CD8-positive, alpha-beta memory T cell (primary cell): ENCODE data around the gene XRCC6. TPM values are rescaled to one million over a fixed set of nuclear protein-coding genes. Genes with fewer than 3 reads are reported as not detected.
"Not testable (repeated sequence)": the region's sequence is repeated elsewhere in the genome, so short reads cannot be mapped to it uniquely, and the experiment has no call there.

Source experiments
- CTCF ChIA-PET: fragments of 350-600 bp; sonication (Branson Sonifier 250); formaldehyde crosslinking; loops from one replicate; lab custom pipeline; 2021; ENCODE audit warnings: antibody characterized with exemption; lab: Charles Lee
- POLR2A ChIA-PET: fragments of 350-600 bp; sonication (Branson Sonifier 250); formaldehyde crosslinking; loops from one replicate; lab custom pipeline; 2021; ENCODE audit warnings: antibody characterized with exemption; lab: Charles Lee
- DNase-seq, 5 donors: peaks; one replicate each; pipeline versions ENCODE4 v3.0.0 to v3.0.0-alpha.2; 2020 to 2022; ENCODE audit warnings: mixed read lengths in 1 of 5
- H3K27ac ChIP-seq: one replicate; pipeline ENCODE4 v1.7.0; 2013; ENCODE audit warnings: low read depth, mild to moderate bottlenecking, low read length, moderate library complexity
- H3K27me3 ChIP-seq: 2 replicates; pipeline ENCODE4 v1.7.0; 2013; ENCODE audit warnings: low read length, mild to moderate bottlenecking; ENCODE audit not compliant: insufficient read depth, poor library complexity, severe bottlenecking
- H3K36me3 ChIP-seq: 2 replicates; pipeline ENCODE4 v1.7.0; 2013; ENCODE audit warnings: mild to moderate bottlenecking, low read length, moderate library complexity; ENCODE audit not compliant: insufficient read depth
- H3K4me1 ChIP-seq: 2 replicates; pipeline ENCODE4 v1.7.0; 2013; ENCODE audit warnings: mild to moderate bottlenecking, low read length, moderate library complexity; ENCODE audit not compliant: insufficient read depth
- H3K4me3 ChIP-seq: 2 replicates; pipeline ENCODE4 v1.7.0; 2013; ENCODE audit warnings: mild to moderate bottlenecking, low read length
- H3K9me3 ChIP-seq: 2 replicates; pipeline ENCODE4 v1.7.0; 2013; ENCODE audit warnings: mild to moderate bottlenecking, low read length
- H3K27ac Mint-ChIP-seq, 8 donors: one replicate each; pipeline ENCODE4 v1.8.0; 2020 to 2021; ENCODE audit warnings: mixed read lengths in 8 of 8, mild to moderate bottlenecking in 6 of 8, inconsistent platforms in 3 of 8, moderate library complexity in 3 of 8
- H3K27me3 Mint-ChIP-seq, 2 donors: one replicate each; pipeline ENCODE4 v1.8.0; 2020 to 2021; ENCODE audit warnings: mixed read lengths in 2 of 2, mild to moderate bottlenecking in 1 of 2, moderate library complexity in 1 of 2
- H3K36me3 Mint-ChIP-seq, 3 donors: one replicate each; pipeline ENCODE4 v1.8.0; 2020 to 2021; ENCODE audit warnings: mixed read lengths in 3 of 3, inconsistent platforms in 1 of 3, mild to moderate bottlenecking in 1 of 3
- H3K4me1 Mint-ChIP-seq, 3 donors: one replicate each; pipeline ENCODE4 v1.8.0; 2020 to 2021; ENCODE audit warnings: mixed read lengths in 3 of 3, inconsistent platforms in 1 of 3, mild to moderate bottlenecking in 1 of 3
- H3K4me3 Mint-ChIP-seq, 7 donors: one replicate each; pipeline ENCODE4 v1.8.0; 2020 to 2021; ENCODE audit warnings: mixed read lengths in 7 of 7, mild to moderate bottlenecking in 6 of 7, moderate library complexity in 4 of 7, inconsistent platforms in 2 of 7
- H3K9me3 Mint-ChIP-seq, 5 donors: one replicate each; pipeline ENCODE4 v1.8.0; 2020 to 2022; ENCODE audit warnings: mixed read lengths in 5 of 5, mild to moderate bottlenecking in 3 of 5, moderate library complexity in 2 of 5, inconsistent platforms in 1 of 5
- polyA plus RNA-seq: library from polyadenylated mRNA; unstranded; fragments of 300-500 nt; fragmentation: Illumina TruSeq; gene quantifications from one replicate; pipeline ENCODE4 v1.2.3, GENCODE V29; 2021
- total RNA-seq, 2 experiments: library from RNA; stranded (reverse); gene quantifications; one replicate each; pipeline ENCODE4 v1.2.3, GENCODE V29; 2021

The XRCC6 gene
- total and polyA plus RNA-seq, 3 experiments from 2014 or later = 447 to 456 (median 453) TPM

GRCh38 chr22:41663594-41663993, 42.5 kb downstream of the XRCC6 start:
- peaks cover 51% of the 10 kb centered on the region for H3K36me3 ChIP-seq
- H3K36me3 Mint-ChIP-seq = peaks cover 15 to 69% (median 17%) of the 10 kb centered on the region in 3 donors
- H3K4me1 ChIP-seq = peaks cover 10% of the 10 kb centered on the region
- H3K9me3 Mint-ChIP-seq, CTCF ChIA-PET, H3K27me3 ChIP-seq, H3K9me3 ChIP-seq, H3K27me3 Mint-ChIP-seq, H3K4me3 ChIP-seq, H3K27ac ChIP-seq, H3K4me3 Mint-ChIP-seq, POLR2A ChIA-PET, DNase-seq: not testable (repeated sequence)
- peaks cover 12 to 13% (median 12%) of the 10 kb centered on the region in 3 donors for H3K4me1 Mint-ChIP-seq
- H3K27ac Mint-ChIP-seq = peak overlapping the region in 5 of 8 donors; percentile 8 to 86 (median 66)

- H3K27ac Mint-ChIP-seq = peak overlapping the region in 3 of 8 donors; percentile 43 to 73 (median 52)
- peak overlapping the region in 2 of 7 donors; percentile 6 to 52 for H3K4me3 Mint-ChIP-seq
- Histone ChIP-seq H3K4me1 (peaks cover 10% of the 10 kb centered on the region), H3K4me3 (no peak overlapping the region), H3K9me3 (no peaks in the 10 kb centered on the region), H3K27ac (no peak overlapping the region), H3K27me3 (no peaks in the 10 kb centered on the region), H3K36me3 (peaks cover 51% of the 10 kb centered on the region)
- H3K4me1 Mint-ChIP-seq = peaks cover 12 to 15% (median 13%) of the 10 kb centered on the region in 3 donors
- H3K9me3 Mint-ChIP-seq = peaks cover 0 to 1% (median 0%) of the 10 kb centered on the region in 5 donors
- peaks cover 15 to 62% (median 17%) of the 10 kb centered on the region in 3 donors for H3K36me3 Mint-ChIP-seq
- POLR2A ChIA-PET = no interaction called here
- no peaks in the 10 kb centered on the region for H3K27me3 Mint-ChIP-seq
- CTCF ChIA-PET = interaction anchor here (1.1 kb wide), 1 partner anchor 61 kb away, joined by 3 read pairs; no protein-coding TSS in a partner anchor
- no peak for DNase-seq
These were observed 43.4 kb downstream of the XRCC6 start for GRCh38 chr22:41664490-41664889.

DNA sequence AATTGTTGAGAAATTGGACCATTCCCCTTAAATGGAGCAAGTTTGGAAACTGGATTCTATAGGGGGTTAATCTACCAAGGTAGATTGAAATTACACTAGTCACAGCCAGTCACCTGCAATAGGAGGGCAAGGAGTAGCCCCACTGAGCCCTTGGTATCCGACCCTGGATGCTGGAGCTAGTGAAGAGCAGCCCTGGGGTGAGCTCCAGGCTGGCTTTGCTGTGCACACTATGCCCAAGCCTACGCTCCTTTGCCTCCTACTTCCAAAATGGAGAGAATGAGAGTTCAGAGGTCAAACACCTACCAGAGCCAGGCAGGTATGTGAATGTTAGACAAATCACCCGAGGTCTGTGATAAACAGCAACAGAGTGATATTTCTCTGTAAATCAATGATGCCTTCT, 43.9 kb downstream of the XRCC6 start:
- Mint-ChIP-seq H3K9me3 (peaks cover 0 to 1% (median 0%) of the 10 kb centered on the region in 5 donors), H3K27ac (peak overlapping the region in 3 of 8 donors; percentile 23 to 73 (median 58)), H3K4me3 (peak overlapping the region in 1 of 7 donors; percentile 52), H3K27me3 (no peaks in the 10 kb centered on the region), H3K4me1 (peaks cover 12 to 15% (median 13%) of the 10 kb centered on the region in 3 donors), H3K36me3 (peaks cover 15 to 58% (median 16%) of the 10 kb centered on the region in 3 donors)
- ChIA-PET POLR2A (no interaction called here), CTCF (interaction anchor here (1.0 to 3.8 kb wide), 4 partner anchors 17 to 61 kb away, joined by 3 to 43 read pairs (median 4); partner anchors contain the start of gene MEI1)
- no peak for DNase-seq
- H3K4me1 ChIP-seq = peaks cover 10% of the 10 kb centered on the region
- H3K27me3 ChIP-seq = no peaks in the 10 kb centered on the region
- no peaks in the 10 kb centered on the region for H3K9me3 ChIP-seq
- H3K36me3 ChIP-seq = peaks cover 46% of the 10 kb centered on the region
- H3K4me3 ChIP-seq = no peak overlapping the region
- no peak overlapping the region for H3K27ac ChIP-seq

DNA sequence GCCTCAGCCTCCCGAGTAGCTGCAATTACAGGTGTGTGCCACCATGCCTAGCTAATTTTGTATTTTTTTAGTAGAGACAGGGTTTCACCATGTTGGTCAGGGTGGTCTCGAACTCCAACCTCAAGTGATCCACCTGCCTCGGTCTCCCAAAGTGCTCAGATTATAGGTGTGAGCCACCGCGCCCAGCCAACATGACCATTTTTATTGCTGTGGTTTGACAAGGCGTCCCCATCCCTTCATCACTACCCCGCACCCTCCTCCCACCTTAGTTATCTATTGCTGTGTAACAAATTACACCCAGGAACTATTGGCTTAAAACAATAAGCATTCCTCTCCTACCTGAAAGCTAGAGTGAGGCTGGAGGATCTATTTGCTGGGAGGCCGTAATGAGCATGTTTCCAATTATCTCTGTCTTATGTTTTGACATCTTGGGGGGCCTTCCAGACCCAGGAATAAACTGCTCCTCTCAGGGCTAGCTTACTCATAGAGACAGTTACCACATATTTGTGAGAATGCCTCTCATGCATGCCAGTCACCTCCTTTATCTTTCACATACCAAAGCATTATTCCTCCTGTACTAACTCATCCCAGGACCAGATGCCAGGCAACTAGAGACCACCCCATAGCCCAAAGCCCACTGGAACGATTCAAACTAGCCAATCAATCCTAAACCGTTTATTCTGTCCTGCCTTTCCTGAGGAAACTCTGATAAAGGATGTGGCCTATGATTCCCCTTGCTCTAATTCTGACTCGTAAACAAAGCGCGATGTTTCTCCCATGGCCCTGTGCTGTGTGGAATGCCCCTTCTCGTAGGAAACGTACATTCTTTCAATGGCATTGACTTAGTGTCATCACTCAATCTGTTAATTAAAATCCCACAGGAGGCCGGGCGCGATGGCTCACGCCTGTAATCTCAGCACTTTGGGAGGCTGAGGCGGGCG, 48.1 kb downstream of the XRCC6 start:
- Histone ChIP-seq H3K4me3 (no peak overlapping the region), H3K27ac (no peak overlapping the region), H3K4me1 (peaks cover 10% of the 10 kb centered on the region), H3K9me3 (no peaks in the 10 kb centered on the region), H3K36me3 (peaks cover 6% of the 10 kb centered on the region), H3K27me3 (no peaks in the 10 kb centered on the region)
- peaks cover 18 to 22% (median 20%) of the 10 kb centered on the region in 3 donors for H3K4me1 Mint-ChIP-seq
- H3K9me3 Mint-ChIP-seq = no peaks in the 10 kb centered on the region
- DNase-seq = no peak
- POLR2A ChIA-PET = no interaction called here
- CTCF ChIA-PET = interaction anchor here (0.9 kb wide), 1 partner anchor 28 kb away, joined by 3 read pairs; no protein-coding TSS in a partner anchor
- H3K4me3 Mint-ChIP-seq = peak overlapping the region in 2 of 7 donors; percentile 1 to 67
- H3K27ac Mint-ChIP-seq = peak overlapping the region in 6 of 8 donors; percentile 3 to 83 (median 76)
- peaks cover 0 to 38% (median 3%) of the 10 kb centered on the region in 3 donors for H3K36me3 Mint-ChIP-seq
- no peaks in the 10 kb centered on the region for H3K27me3 Mint-ChIP-seq

GRCh38 chr22:41672096-41672495, 51.0 kb downstream of the XRCC6 start:
- H3K4me1 ChIP-seq, DNase-seq, H3K9me3 Mint-ChIP-seq, H3K27me3 Mint-ChIP-seq, POLR2A ChIA-PET, H3K4me3 ChIP-seq, H3K36me3 ChIP-seq, H3K27me3 ChIP-seq, CTCF ChIA-PET, H3K9me3 ChIP-seq, H3K27ac ChIP-seq: not testable (repeated sequence)
- Mint-ChIP-seq H3K4me1 (peaks cover 14 to 29% (median 27%) of the 10 kb centered on the region in 3 donors), H3K36me3 (peaks cover 0 to 48% (median 7%) of the 10 kb centered on the region in 3 donors), H3K4me3 (peak overlapping the region in 1 of 7 donors; percentile 18), H3K27ac (peak overlapping the region in 1 of 8 donors; percentile 3)

DNA sequence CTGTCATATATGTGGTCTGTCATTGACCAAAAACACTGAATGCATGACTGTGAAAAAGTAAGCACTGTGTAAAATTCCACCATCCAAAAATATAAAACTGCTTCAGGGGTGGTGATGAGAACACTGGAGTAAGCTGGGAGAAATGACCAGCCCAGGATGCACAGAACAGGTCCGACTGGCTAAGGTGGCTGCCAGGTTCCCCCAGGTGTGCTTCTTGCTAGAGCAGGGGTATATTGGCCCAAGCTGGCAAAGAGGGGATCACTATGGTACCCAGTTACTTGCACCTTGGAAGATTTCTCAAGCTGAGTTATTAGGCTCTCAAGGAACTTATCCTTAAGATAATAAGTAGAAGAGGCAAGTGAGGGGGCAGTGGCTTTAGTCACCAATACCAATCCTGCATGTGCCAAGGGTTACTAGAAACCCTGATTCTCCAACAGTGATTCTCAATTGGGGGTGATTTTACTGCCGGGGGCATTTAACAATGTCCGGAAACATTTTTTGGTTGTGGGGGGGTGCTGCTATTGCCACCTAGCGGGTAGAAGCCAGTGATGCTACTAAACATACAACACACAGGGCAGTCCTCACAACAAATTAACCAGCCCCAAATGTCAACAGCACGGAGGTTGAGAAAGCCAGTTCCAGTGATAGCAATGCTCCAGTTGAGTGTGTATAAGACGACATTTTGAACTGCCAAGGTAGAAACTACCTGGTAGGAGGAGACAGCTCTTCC, 51.9 kb downstream of the XRCC6 start:
- Mint-ChIP-seq H3K36me3 (peaks cover 4 to 52% (median 10%) of the 10 kb centered on the region in 3 donors), H3K27ac (peak overlapping the region in 4 of 8 donors; percentile 22 to 72 (median 63)), H3K4me3 (peak overlapping the region in 1 of 7 donors; percentile 32), H3K9me3 (no peaks in the 10 kb centered on the region), H3K4me1 (peaks cover 12 to 28% (median 26%) of the 10 kb centered on the region in 3 donors), H3K27me3 (no peaks in the 10 kb centered on the region)
- peaks cover 10% of the 10 kb centered on the region for H3K36me3 ChIP-seq
- CTCF ChIA-PET = interaction anchor here (0.9 kb wide), 1 partner anchor 24 kb away, joined by 3 read pairs; no protein-coding TSS in a partner anchor
- DNase-seq = no peak
- no peaks in the 10 kb centered on the region for H3K4me1 ChIP-seq
- no peaks in the 10 kb centered on the region for H3K9me3 ChIP-seq
- H3K4me3 ChIP-seq = no peak overlapping the region
- H3K27me3 ChIP-seq = no peaks in the 10 kb centered on the region
- POLR2A ChIA-PET = no interaction called here
- peak overlapping the region; percentile 16 for H3K27ac ChIP-seq

DNA sequence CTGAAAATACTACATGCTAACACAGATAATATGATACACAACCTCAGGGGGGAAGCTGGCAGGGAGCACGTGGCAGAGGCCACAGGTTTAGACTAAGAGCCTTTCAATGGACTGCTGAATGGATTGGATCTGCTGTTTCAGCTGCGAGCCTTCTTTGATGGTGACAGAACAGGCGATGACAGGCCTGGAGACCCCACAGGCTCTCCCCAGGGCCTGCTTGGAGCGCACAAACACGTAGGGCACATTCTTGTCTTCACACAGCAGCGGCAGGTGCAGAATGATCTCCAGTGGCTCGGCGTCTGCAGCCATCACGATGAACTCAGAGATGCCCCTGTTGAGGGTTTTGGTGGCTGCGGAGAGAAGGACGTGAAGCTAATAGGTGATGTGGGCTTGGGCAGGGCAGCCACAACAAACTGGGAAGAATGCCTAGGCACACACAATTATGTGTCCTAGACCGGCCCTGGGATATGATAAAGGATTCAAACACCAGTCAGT, 53.8 kb downstream of the XRCC6 start:
- H3K4me3 Mint-ChIP-seq = no peak overlapping the region
- ChIA-PET POLR2A (no interaction called here), CTCF (interaction anchor here (1.5 to 3.7 kb wide), 2 partner anchors 8 to 22 kb away, joined by 3 to 28 read pairs; no protein-coding TSS in a partner anchor)
- H3K4me3 ChIP-seq = no peak overlapping the region
- no peaks in the 10 kb centered on the region for H3K9me3 ChIP-seq
- no peaks in the 10 kb centered on the region for H3K27me3 ChIP-seq
- H3K9me3 Mint-ChIP-seq = no peaks in the 10 kb centered on the region
- H3K27me3 Mint-ChIP-seq = no peaks in the 10 kb centered on the region
- DNase-seq = no peak
- peaks cover 26% of the 10 kb centered on the region for H3K36me3 ChIP-seq
- peaks cover 12 to 34% (median 27%) of the 10 kb centered on the region in 3 donors for H3K4me1 Mint-ChIP-seq
- H3K36me3 Mint-ChIP-seq = peaks cover 4 to 65% (median 14%) of the 10 kb centered on the region in 3 donors
- H3K4me1 ChIP-seq = no peaks in the 10 kb centered on the region
- peak overlapping the region in 4 of 8 donors; percentile 12 to 86 (median 42) for H3K27ac Mint-ChIP-seq
- no peak overlapping the region for H3K27ac ChIP-seq
